NB4 (cell line): ENCODE measurements around the gene ADORA1.

Experiments
- POLR2A ChIP-seq: IDR thresholded peaks from 2 replicates; pipeline ENCODE4 v1.6.1; 2011; ENCODE audit warnings: mild to moderate bottlenecking; ENCODE audit not compliant: insufficient read length; ENCODE audit errors: extremely low read depth
- TF ChIP-seq, protein P1 (sequence below): IDR thresholded peaks from one replicate; pipeline ENCODE4 v1.5.1; 2012; ENCODE audit warnings: low read depth, low read length

DNA sequence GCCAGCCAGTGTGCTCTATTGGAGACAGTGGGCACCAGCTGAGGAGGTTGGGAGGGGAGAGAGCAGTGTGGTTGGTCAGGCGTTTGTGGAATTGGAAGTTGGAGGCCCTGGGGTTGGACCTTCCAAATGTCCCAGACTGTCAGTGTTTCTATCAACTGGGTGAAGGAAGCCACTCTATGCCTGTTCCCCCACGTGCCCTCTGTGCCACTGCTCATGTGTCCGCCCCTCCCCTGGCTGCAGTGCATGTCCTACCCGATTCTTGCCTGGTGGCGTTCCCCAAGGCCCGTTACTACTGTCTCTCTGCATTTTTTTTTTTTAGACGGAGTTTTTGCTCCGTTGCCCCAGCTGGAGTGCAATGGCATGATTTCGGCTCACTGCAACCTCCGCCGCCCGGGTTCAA is 21.1 kb downstream of the ADORA1 start:
- TF ChIP-seq, protein P1, sequence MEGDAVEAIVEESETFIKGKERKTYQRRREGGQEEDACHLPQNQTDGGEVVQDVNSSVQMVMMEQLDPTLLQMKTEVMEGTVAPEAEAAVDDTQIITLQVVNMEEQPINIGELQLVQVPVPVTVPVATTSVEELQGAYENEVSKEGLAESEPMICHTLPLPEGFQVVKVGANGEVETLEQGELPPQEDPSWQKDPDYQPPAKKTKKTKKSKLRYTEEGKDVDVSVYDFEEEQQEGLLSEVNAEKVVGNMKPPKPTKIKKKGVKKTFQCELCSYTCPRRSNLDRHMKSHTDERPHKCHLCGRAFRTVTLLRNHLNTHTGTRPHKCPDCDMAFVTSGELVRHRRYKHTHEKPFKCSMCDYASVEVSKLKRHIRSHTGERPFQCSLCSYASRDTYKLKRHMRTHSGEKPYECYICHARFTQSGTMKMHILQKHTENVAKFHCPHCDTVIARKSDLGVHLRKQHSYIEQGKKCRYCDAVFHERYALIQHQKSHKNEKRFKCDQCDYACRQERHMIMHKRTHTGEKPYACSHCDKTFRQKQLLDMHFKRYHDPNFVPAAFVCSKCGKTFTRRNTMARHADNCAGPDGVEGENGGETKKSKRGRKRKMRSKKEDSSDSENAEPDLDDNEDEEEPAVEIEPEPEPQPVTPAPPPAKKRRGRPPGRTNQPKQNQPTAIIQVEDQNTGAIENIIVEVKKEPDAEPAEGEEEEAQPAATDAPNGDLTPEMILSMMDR = no peak
- TF ChIP-seq POLR2A = no peak
